ENCODE measurements around the gene ALK.

GRCh38 chr2:29405266-29405665, 516.1 kb downstream of the ALK start:
- no peak for TF ChIP-seq CTCF (IDR thresholded peaks at IDR 0.05)
- TF ChIP-seq EZH2 (IDR thresholded peaks at IDR 0.05; ENCODE audit: borderline replicate concordance, insufficient read depth, low read depth, low read length, poor library complexity, severe bottlenecking), result no peak
